Activated CD4-positive, alpha-beta T cell treated with anti-CD3 and anti-CD28 coated beads, Interleukin-2, amount 10 ng/mL, durations not matched to agents 7 days and 5 days (primary cell): ENCODE results near the gene MEGF10. TPM values are rescaled to one million over a fixed set of nuclear protein-coding genes. Genes with fewer than 3 reads are reported as not detected.

Experiments
- total RNA-seq, 2 experiments: library from RNA; stranded (reverse); gene quantifications; one replicate each; pipeline ENCODE4 v1.2.3, GENCODE V29; 2021

The MEGF10 gene
- total RNA-seq, 2 experiments from 2014 or later: not detected

Other genes starting within 250 kb of the MEGF10 start
- gene C5orf63, start 217.3 kb upstream of the MEGF10 start, total RNA-seq: 10 to 100 TPM in 1 of 2 experiments, 1 to 10 TPM in 1; 9.7 to 10.9 TPM
- 10 to 100 TPM; 39.4 to 50.8 TPM for gene PRRC1, start 226.8 kb downstream of the MEGF10 start, total RNA-seq